IMR-90 (cell line): ENCODE measurements around the gene DSN1. TPM values are rescaled to one million over a fixed set of nuclear protein-coding genes. Genes with fewer than 3 reads are reported as not detected.

Experiments used
- ATAC-seq: fragments of 200-7000 bp; cut with Tn5 transposase; 2 replicates; pipeline ENCODE4 v1.9.1; 2020; ENCODE audit warnings: low read depth, mild to moderate bottlenecking, moderate library complexity
- BruUV-seq: library from RNA; stranded (reverse); fragments of 400-500 nt; replicated peaks from 2 replicates; lab custom pipeline; 2021; lab: Mats Ljungman, UMichigan
- CTCF ChIA-PET: fragments of 300-600 bp; formaldehyde crosslinking; extraction: SDS; loops from one replicate; lab custom pipeline; 2021; ENCODE audit warnings: antibody characterized with exemption; lab: Yijun Ruan, JAX
- POLR2A ChIA-PET: fragments of 300-600 bp; sonication (Branson Sonifier 250); formaldehyde crosslinking; loops from one replicate; lab custom pipeline; 2022; ENCODE audit warnings: antibody characterized with exemption; ENCODE audit not compliant: unreplicated experiment; lab: Charles Lee
- DNase-seq: peaks from one replicate; pipeline ENCODE4 v3.0.0; 2013
- H2AFZ ChIP-seq: replicated peaks from 2 replicates; pipeline ENCODE3; 2013; ENCODE audit warnings: low read length, mild to moderate bottlenecking; ENCODE audit not compliant: poor library complexity
- H2AK5ac ChIP-seq: 2 replicates; pipeline ENCODE4 v1.6.1; 2013; ENCODE audit warnings: low read depth, low read length, inconsistent platforms
- H2AK9ac ChIP-seq: replicated peaks from 2 replicates; pipeline ENCODE3; 2013; ENCODE audit warnings: mild to moderate bottlenecking, low read depth, low read length, moderate library complexity; ENCODE audit not compliant: poor library complexity
- H2BK120ac ChIP-seq: 2 replicates; pipeline ENCODE4 v1.6.1; 2013; ENCODE audit warnings: low read depth, low read length, inconsistent platforms
- H2BK15ac ChIP-seq: 3 replicates; pipeline ENCODE4 v1.6.1; 2013; ENCODE audit warnings: low read depth, low read length, inconsistent platforms
- H2BK20ac ChIP-seq: 2 replicates; pipeline ENCODE4 v1.6.1; 2013; ENCODE audit warnings: low read depth, mild to moderate bottlenecking, inconsistent platforms, low read length, moderate library complexity
- H2BK5ac ChIP-seq: 2 replicates; pipeline ENCODE4 v1.6.1; 2013; ENCODE audit warnings: mild to moderate bottlenecking, low read depth, low read length, inconsistent platforms; ENCODE audit not compliant: poor library complexity, severe bottlenecking
- H3K14ac ChIP-seq: replicated peaks from 2 replicates; pipeline ENCODE4 v1.6.1; 2013; ENCODE audit warnings: low read depth, low read length, inconsistent platforms
- H3K18ac ChIP-seq: 2 replicates; pipeline ENCODE4 v1.6.1; 2013; ENCODE audit warnings: low read depth, low read length, control low read depth
- H3K23ac ChIP-seq: 2 replicates; pipeline ENCODE4 v1.6.1; 2013; ENCODE audit warnings: low read depth, low read length, inconsistent platforms
- H3K27ac ChIP-seq: 2 replicates; pipeline ENCODE4 v1.5.1; 2013; ENCODE audit warnings: mild to moderate bottlenecking, control low read depth, low read length; ENCODE audit not compliant: insufficient read depth
- H3K27me3 ChIP-seq: 2 replicates; pipeline ENCODE4 v1.6.1; 2013; ENCODE audit warnings: low read length; ENCODE audit not compliant: control insufficient read depth, insufficient read depth
- H3K36me3 ChIP-seq: 2 replicates; pipeline ENCODE4 v1.6.1; 2013; ENCODE audit warnings: low read length, mixed read lengths; ENCODE audit not compliant: control insufficient read depth, insufficient read depth
- H3K4ac ChIP-seq: 2 replicates; pipeline ENCODE4 v1.6.1; 2013; ENCODE audit warnings: low read depth, low read length, inconsistent platforms
- H3K4me1 ChIP-seq: 2 replicates; pipeline ENCODE4 v1.6.1; 2013; ENCODE audit warnings: low read length, mixed read lengths; ENCODE audit not compliant: control insufficient read depth, insufficient read depth
- H3K4me2 ChIP-seq: 2 replicates; pipeline ENCODE4 v1.6.1; 2013; ENCODE audit warnings: low read depth, mild to moderate bottlenecking, control low read depth, low read length, moderate library complexity
- H3K4me3 ChIP-seq: 2 replicates; pipeline ENCODE4 v1.5.1; 2013; ENCODE audit warnings: low read depth, mild to moderate bottlenecking, control low read depth, low read length, moderate library complexity; ENCODE audit not compliant: insufficient read depth
- H3K56ac ChIP-seq: 2 replicates; pipeline ENCODE4 v1.6.1; 2013; ENCODE audit warnings: low read length, inconsistent platforms; ENCODE audit not compliant: insufficient read depth; ENCODE audit errors: extremely low read depth
- H3K79me1 ChIP-seq, 2 experiments: 2 replicates each; pipeline ENCODE4 v1.6.1; 2013; ENCODE audit warnings: low read length in 2 of 2, inconsistent platforms in 1 of 2, low read depth in 1 of 2
- H3K9ac ChIP-seq: 2 replicates; pipeline ENCODE4 v1.6.1; 2013; ENCODE audit warnings: low read depth, low read length, control low read depth
- H3K9me1 ChIP-seq: 2 replicates; pipeline ENCODE4 v1.6.1; 2013; ENCODE audit warnings: low read length, inconsistent platforms; ENCODE audit not compliant: insufficient read depth
- H3K9me3 ChIP-seq: 2 replicates; pipeline ENCODE4 v1.6.1; 2013; ENCODE audit warnings: low read length; ENCODE audit not compliant: control insufficient read depth, insufficient read depth
- H4K20me1 ChIP-seq: 2 replicates; pipeline ENCODE4 v1.6.1; 2013; ENCODE audit warnings: low read length, inconsistent platforms; ENCODE audit not compliant: insufficient read depth
- H4K5ac ChIP-seq: 2 replicates; pipeline ENCODE4 v1.6.1; 2013; ENCODE audit warnings: mild to moderate bottlenecking, low read depth, low read length, control low read depth
- H4K8ac ChIP-seq, 2 experiments: 2 replicates each; pipeline ENCODE4 v1.6.1; 2013; ENCODE audit warnings: low read depth in 2 of 2, low read length in 2 of 2, control low read depth in 1 of 2, inconsistent platforms in 1 of 2
- H4K91ac ChIP-seq: 2 replicates; pipeline ENCODE4 v1.6.1; 2013; ENCODE audit warnings: low read depth, low read length, inconsistent platforms; ENCODE audit not compliant: insufficient read depth
- BHLHE40 ChIP-seq: fragments of 150-350 bp; IDR thresholded peaks from 2 replicates; pipeline ENCODE4 v1.6.1; 2016; ENCODE audit warnings: mild to moderate bottlenecking, low read depth, low read length
- CEBPB ChIP-seq: IDR thresholded peaks from 2 replicates; pipeline ENCODE4 v1.6.1; 2012; ENCODE audit warnings: low read depth, low read length, improper control_type of control experiment
- CHD1 ChIP-seq: IDR thresholded peaks from 2 replicates; pipeline ENCODE4 v1.6.1; 2012; ENCODE audit warnings: low read depth, low read length, improper control_type of control experiment
- FOS ChIP-seq: fragments of 150-350 bp; IDR thresholded peaks from 2 replicates; pipeline ENCODE4 v1.6.1; 2016; ENCODE audit warnings: low read depth, low read length
- MAFK ChIP-seq: IDR thresholded peaks from 2 replicates; pipeline ENCODE4 v1.6.1; 2012; ENCODE audit warnings: low read depth, low read length, improper control_type of control experiment
- MAZ ChIP-seq: IDR thresholded peaks from 2 replicates; pipeline ENCODE4 v1.6.1; 2012; ENCODE audit warnings: low read depth, mild to moderate bottlenecking, low read length, improper control_type of control experiment, moderate library complexity, borderline replicate concordance
- MXI1 ChIP-seq: IDR thresholded peaks from 2 replicates; pipeline ENCODE4 v1.6.1; 2012; ENCODE audit warnings: low read depth, mild to moderate bottlenecking, low read length, moderate library complexity, borderline replicate concordance
- NFE2L2 ChIP-seq: fragments of 150-350 bp; IDR thresholded peaks from 2 replicates; pipeline ENCODE4 v1.6.1; 2016; ENCODE audit warnings: low read depth, mild to moderate bottlenecking, low read length
- POLR2A ChIP-seq: IDR thresholded peaks from 2 replicates; pipeline ENCODE4 v1.6.1; 2012; ENCODE audit warnings: mild to moderate bottlenecking, low read depth, low read length
- RAD21 ChIP-seq: IDR thresholded peaks from 2 replicates; pipeline ENCODE4 v1.6.1; 2012; ENCODE audit warnings: low read length, improper control_type of control experiment
- RCOR1 ChIP-seq: IDR thresholded peaks from 2 replicates; pipeline ENCODE4 v1.6.1; 2012; ENCODE audit warnings: mild to moderate bottlenecking, low read length, improper control_type of control experiment; ENCODE audit not compliant: insufficient replicate concordance
- RFX5 ChIP-seq: IDR thresholded peaks from 2 replicates; pipeline ENCODE4 v1.8.0; 2012; ENCODE audit warnings: low read depth, mild to moderate bottlenecking, low read length, moderate library complexity
- SMC3 ChIP-seq: fragments of 150-350 bp; IDR thresholded peaks from 2 replicates; pipeline ENCODE4 v1.6.1; 2016; ENCODE audit warnings: low read depth, mild to moderate bottlenecking, antibody characterized with exemption, low read length, moderate library complexity
- dilution Hi-C: fragments of 300-500 bp; cut with HindIII; formaldehyde crosslinking; loops from one replicate; pipeline ENCODE4 v1.14.3; 2018; ENCODE audit warnings: low sequenced_read_pairs; ENCODE audit not compliant: unreplicated experiment
- in situ Hi-C: fragments of 300-500 bp; cut with MboI; formaldehyde crosslinking; loops from 3 replicates; pipeline ENCODE4 v1.14.3; 2019; ENCODE audit warnings: low sequenced_read_pairs, inconsistent platforms, mixed read lengths
- intact Hi-C: fragments of 100-400 bp; cut with micrococcal nuclease; formaldehyde crosslinking; loops from 2 replicates; pipeline ENCODE4 v1.10.0; 2022
- polyA plus RNA-seq, 3 experiments: library from polyadenylated mRNA; depleted of rRNA; stranded (reverse); fragments of >200 nt; gene quantifications; 2 replicates each; pipeline ENCODE4 v1.2.3, GENCODE V29; 2012; ENCODE audit warnings: low replicate concordance in 1 of 3
- total RNA-seq: library from RNA; depleted of rRNA; stranded (reverse); fragments of >200 nt; gene quantifications from 2 replicates; pipeline ENCODE4 v1.2.3, GENCODE V29; 2012
- TF ChIP-seq, protein P1 (sequence below): conservative IDR thresholded peaks from 2 replicates; pipeline ENCODE4 v1.5.1; 2012; ENCODE audit warnings: mild to moderate bottlenecking, low read depth, low read length, improper control_type of control experiment
- TF ChIP-seq, protein P2 (sequence below): fragments of 150-350 bp; IDR thresholded peaks from 2 replicates; pipeline ENCODE4 v1.6.1; 2017; ENCODE audit warnings: mild to moderate bottlenecking, antibody characterized with exemption, low read length, low read depth
- TF ChIP-seq, protein P3 (sequence below): fragments of 150-350 bp; IDR thresholded peaks from 2 replicates; pipeline ENCODE4 v1.6.1; 2016; ENCODE audit warnings: low read depth, mild to moderate bottlenecking, low read length, moderate library complexity, borderline replicate concordance

Gene DSN1
- total and polyA plus RNA-seq, 2 of the 4 experiments (the other 2 are of a cell fraction): 10.5 to 16.3 TPM

DNA sequence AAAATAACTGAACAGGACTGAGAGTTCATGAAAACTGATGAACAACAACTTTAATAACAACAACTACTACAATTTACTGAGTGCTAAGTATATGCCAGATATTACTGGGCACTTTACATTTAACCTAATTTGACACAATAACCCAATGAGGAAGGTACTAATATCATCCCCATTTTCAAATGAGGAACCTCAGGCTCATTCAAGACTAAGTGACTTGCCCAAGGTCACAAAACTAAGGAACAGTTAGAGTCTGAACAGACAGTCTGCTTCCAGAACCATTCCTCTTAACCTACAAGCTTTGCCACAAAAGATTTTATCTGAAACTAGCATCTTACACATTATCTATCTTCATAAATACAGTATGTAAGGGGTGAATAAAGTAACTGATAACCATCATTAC lies 17.1 kb downstream of the DSN1 start:
- H3K36me3 ChIP-seq: peaks cover 8% of the 10 kb centered on the region
- ChIA-PET POLR2A (no interaction called here), CTCF (no interaction called here)
- dilution Hi-C loops (no loop called here), in situ Hi-C loops (loop anchor here (10.0 kb wide), 1 partner anchor 142 kb away; no protein-coding TSS in a partner anchor), intact Hi-C loops (no loop called here)
- no peak overlapping the region for H2AK5ac ChIP-seq
- H4K5ac ChIP-seq: no peak overlapping the region
- H2BK5ac ChIP-seq: no peak overlapping the region
- no peaks in the 10 kb centered on the region for H3K79me1 ChIP-seq
- TF ChIP-seq CEBPB (no peak), MAFK (no peak), RCOR1 (no peak), RAD21 (no peak), NFE2L2 (no peak), BHLHE40 (no peak), MXI1 (no peak), RFX5 (no peak), MAZ (no peak), POLR2A (no peak), SMC3 (no peak), CHD1 (no peak), FOS (no peak)
- TF ChIP-seq, protein P1, sequence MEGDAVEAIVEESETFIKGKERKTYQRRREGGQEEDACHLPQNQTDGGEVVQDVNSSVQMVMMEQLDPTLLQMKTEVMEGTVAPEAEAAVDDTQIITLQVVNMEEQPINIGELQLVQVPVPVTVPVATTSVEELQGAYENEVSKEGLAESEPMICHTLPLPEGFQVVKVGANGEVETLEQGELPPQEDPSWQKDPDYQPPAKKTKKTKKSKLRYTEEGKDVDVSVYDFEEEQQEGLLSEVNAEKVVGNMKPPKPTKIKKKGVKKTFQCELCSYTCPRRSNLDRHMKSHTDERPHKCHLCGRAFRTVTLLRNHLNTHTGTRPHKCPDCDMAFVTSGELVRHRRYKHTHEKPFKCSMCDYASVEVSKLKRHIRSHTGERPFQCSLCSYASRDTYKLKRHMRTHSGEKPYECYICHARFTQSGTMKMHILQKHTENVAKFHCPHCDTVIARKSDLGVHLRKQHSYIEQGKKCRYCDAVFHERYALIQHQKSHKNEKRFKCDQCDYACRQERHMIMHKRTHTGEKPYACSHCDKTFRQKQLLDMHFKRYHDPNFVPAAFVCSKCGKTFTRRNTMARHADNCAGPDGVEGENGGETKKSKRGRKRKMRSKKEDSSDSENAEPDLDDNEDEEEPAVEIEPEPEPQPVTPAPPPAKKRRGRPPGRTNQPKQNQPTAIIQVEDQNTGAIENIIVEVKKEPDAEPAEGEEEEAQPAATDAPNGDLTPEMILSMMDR: no peak
- TF ChIP-seq, protein P2, sequence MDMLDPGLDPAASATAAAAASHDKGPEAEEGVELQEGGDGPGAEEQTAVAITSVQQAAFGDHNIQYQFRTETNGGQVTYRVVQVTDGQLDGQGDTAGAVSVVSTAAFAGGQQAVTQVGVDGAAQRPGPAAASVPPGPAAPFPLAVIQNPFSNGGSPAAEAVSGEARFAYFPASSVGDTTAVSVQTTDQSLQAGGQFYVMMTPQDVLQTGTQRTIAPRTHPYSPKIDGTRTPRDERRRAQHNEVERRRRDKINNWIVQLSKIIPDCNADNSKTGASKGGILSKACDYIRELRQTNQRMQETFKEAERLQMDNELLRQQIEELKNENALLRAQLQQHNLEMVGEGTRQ: no peak
- TF ChIP-seq, protein P3, sequence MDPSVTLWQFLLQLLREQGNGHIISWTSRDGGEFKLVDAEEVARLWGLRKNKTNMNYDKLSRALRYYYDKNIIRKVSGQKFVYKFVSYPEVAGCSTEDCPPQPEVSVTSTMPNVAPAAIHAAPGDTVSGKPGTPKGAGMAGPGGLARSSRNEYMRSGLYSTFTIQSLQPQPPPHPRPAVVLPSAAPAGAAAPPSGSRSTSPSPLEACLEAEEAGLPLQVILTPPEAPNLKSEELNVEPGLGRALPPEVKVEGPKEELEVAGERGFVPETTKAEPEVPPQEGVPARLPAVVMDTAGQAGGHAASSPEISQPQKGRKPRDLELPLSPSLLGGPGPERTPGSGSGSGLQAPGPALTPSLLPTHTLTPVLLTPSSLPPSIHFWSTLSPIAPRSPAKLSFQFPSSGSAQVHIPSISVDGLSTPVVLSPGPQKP: no peak
- no TSS peak for BruUV-seq
- H2BK120ac ChIP-seq: no peak overlapping the region
- H3K4ac ChIP-seq: no peak overlapping the region
- ATAC-seq (no peak), DNase-seq (no peak)
- no peak overlapping the region for H3K14ac ChIP-seq
- H3K4me1 ChIP-seq: no peaks in the 10 kb centered on the region
- H3K4me2 ChIP-seq: no peak overlapping the region
- no peaks in the 10 kb centered on the region for H3K27me3 ChIP-seq
- no peak overlapping the region for H3K56ac ChIP-seq
- H3K9me1 ChIP-seq: no peaks in the 10 kb centered on the region
- no peak overlapping the region for H2BK15ac ChIP-seq
- H3K9me3 ChIP-seq: no peaks in the 10 kb centered on the region
- no peak overlapping the region for H3K18ac ChIP-seq
- H2AFZ ChIP-seq: no peak overlapping the region
- peaks cover 8% of the 10 kb centered on the region; the same call in 1 of the 2 replicates for H4K20me1 ChIP-seq
- H3K4me3 ChIP-seq: no peak overlapping the region
- H3K27ac ChIP-seq: no peak overlapping the region
- H4K91ac ChIP-seq: no peak overlapping the region
- H4K8ac ChIP-seq: no peak overlapping the region
- no peak overlapping the region for H3K9ac ChIP-seq
- no peak overlapping the region for H2BK20ac ChIP-seq
- H2AK9ac ChIP-seq: no peak overlapping the region
- no peak overlapping the region for H3K23ac ChIP-seq
